HepG2 (cell line): Measurements from ENCODE around the gene DRAXIN. TPM values are rescaled to one million over a fixed set of nuclear protein-coding genes. Genes with fewer than 3 reads are reported as not detected.

Experiments used
- ATAC-seq: fragments of 200-7000 bp; cut with Tn5 transposase; 3 replicates; pipeline ENCODE4 v1.9.1; 2020; ENCODE audit warnings: mild to moderate bottlenecking, moderate library complexity
- BruUV-seq: library from RNA; stranded (reverse); fragments of 400-500 nt; replicated peaks from 2 replicates; lab custom pipeline; 2021; lab: Mats Ljungman, UMichigan
- CTCF ChIA-PET: fragments of 300-600 bp; formaldehyde crosslinking; extraction: SDS; loops from one replicate; lab custom pipeline; 2021; ENCODE audit warnings: low total read pairs, inconsistent platforms, low intra/inter-chr PET ratio; lab: Yijun Ruan, JAX
- POLR2A ChIA-PET: fragments of 350-600 bp; sonication (Branson Sonifier 250); formaldehyde crosslinking; loops from one replicate; lab custom pipeline; 2020; ENCODE audit warnings: antibody characterized with exemption, inconsistent platforms; lab: Yijun Ruan, JAX
- DNase-seq: peaks from one replicate; pipeline ENCODE4 v3.0.0-alpha.2; 2015; ENCODE audit warnings: low spot score
- FAIRE-seq: peaks from 3 replicates; lab custom pipeline; 2011; peaks lifted over from hg19 to GRCh38; lab: Jason Lieb, UNC
- H2AFZ ChIP-seq: one replicate; pipeline ENCODE4 v1.6.1; 2011; ENCODE audit warnings: low read length, inconsistent platforms
- H3K27ac ChIP-seq: fragments of 300-600 bp; 3 replicates; pipeline ENCODE4 v1.8.0; 2011; ENCODE audit warnings: mixed run types, mild to moderate bottlenecking, mixed read lengths, low read length, inconsistent platforms; ENCODE audit not compliant: insufficient read depth; ENCODE audit errors: extremely low read length
- H3K27me3 ChIP-seq, 2 experiments: fragments of 200-600 bp in 1 of 2; 2 replicates in 1 of 2; 3 replicates in 1 of 2; pipeline versions ENCODE4 v1.6.0 to v1.8.0; 2011; ENCODE audit warnings: low read length in 2 of 2, mild to moderate bottlenecking in 2 of 2, moderate library complexity in 2 of 2, inconsistent platforms in 1 of 2; ENCODE audit not compliant: insufficient read depth in 2 of 2, control insufficient read depth in 1 of 2
- H3K36me3 ChIP-seq, 2 experiments: fragments of 200-600 bp in 1 of 2; replicated peaks in 1 of 2; 2 replicates in 1 of 2; 3 replicates in 1 of 2; pipeline versions ENCODE4 v1.5.1 to v1.8.0; 2011; ENCODE audit warnings: low read length in 2 of 2, inconsistent platforms in 1 of 2; ENCODE audit not compliant: insufficient read depth in 2 of 2, control insufficient read depth in 1 of 2
- H3K4me1 ChIP-seq: 2 replicates; pipeline ENCODE4 v1.5.1; 2012; ENCODE audit warnings: low read length, inconsistent platforms; ENCODE audit not compliant: insufficient read depth
- H3K4me2 ChIP-seq: 2 replicates; pipeline ENCODE4 v1.6.0; 2011; ENCODE audit warnings: low read depth, low read length, inconsistent platforms
- H3K4me3 ChIP-seq, 3 experiments: fragments of 200-600 bp in 1 of 3; sonication (generic), shearing (Covaris generic) in 1 of 3; replicated peaks in 1 of 3; 2 replicates each; pipeline ENCODE4 v1.5.1; 2011 to 2016; ENCODE audit warnings: low read length in 3 of 3, inconsistent platforms in 2 of 3, low read depth in 2 of 3, mild to moderate bottlenecking in 2 of 3, control low read depth in 1 of 3, mixed read lengths in 1 of 3; ENCODE audit not compliant: insufficient read depth in 1 of 3
- H3K79me2 ChIP-seq: one replicate; pipeline ENCODE4 v1.6.1; 2011; ENCODE audit warnings: low read length, inconsistent platforms; ENCODE audit not compliant: insufficient read depth
- H3K9ac ChIP-seq: 2 replicates; pipeline ENCODE4 v1.6.0; 2011; ENCODE audit warnings: mild to moderate bottlenecking, low read depth, low read length, inconsistent platforms; ENCODE audit not compliant: insufficient read depth
- H3K9me3 ChIP-seq: 2 replicates; pipeline ENCODE4 v1.5.1; 2012; ENCODE audit warnings: mild to moderate bottlenecking, low read length
- H4K20me1 ChIP-seq: 2 replicates; pipeline ENCODE4 v1.6.0; 2011; ENCODE audit warnings: inconsistent platforms, mild to moderate bottlenecking, low read length, moderate library complexity; ENCODE audit not compliant: insufficient read depth
- ELF3 ChIP-seq: IDR thresholded peaks from 2 replicates; pipeline ENCODE4 v1.6.1; 2016; ENCODE audit warnings: missing genetic modification reagents, missing compliant biosample characterization
- HNRNPL ChIP-seq: fragments of 200-400 bp; formaldehyde crosslinking; IDR thresholded peaks from 2 replicates; pipeline ENCODE4 v1.6.1; 2017; ENCODE audit warnings: mild to moderate bottlenecking, low read depth, low read length
- IRX3 ChIP-seq: sonication (generic); formaldehyde crosslinking; IDR thresholded peaks from 2 replicates; pipeline ENCODE4 v1.8.1; 2023; ENCODE audit warnings: mild to moderate bottlenecking, low read depth, missing genetic modification reagents, borderline replicate concordance
- TBX2 ChIP-seq: sonication (generic); formaldehyde crosslinking; IDR thresholded peaks from 2 replicates; pipeline ENCODE4 v1.5.0; 2020; ENCODE audit warnings: missing genetic modification reagents, mild to moderate bottlenecking, borderline replicate concordance
- ZNF30 ChIP-seq: sonication (generic); formaldehyde crosslinking; IDR thresholded peaks from 2 replicates; pipeline ENCODE4 v1.5.0; 2020; ENCODE audit warnings: mild to moderate bottlenecking, missing genetic modification reagents
- WGBS: methylation state at CpG from one replicate; pipeline ENCODE4 v1.1.6; 2017; ENCODE audit warnings: low lambda C conversion rate; 5-methylcytosine and 5-hydroxymethylcytosine counted together
- in situ Hi-C: cut with HindIII; loops from 2 replicates; pipeline ENCODE4 v1.10.0; 2017; ENCODE audit warnings: low pct_unique_long_range_greater_than_20kb; ENCODE audit not compliant: extremely low pct_ligation_motif_present
- intact Hi-C: fragments of 100-400 bp; cut with micrococcal nuclease; formaldehyde crosslinking; loops from one replicate; pipeline ENCODE4 v1.10.0; 2022; ENCODE audit not compliant: unreplicated experiment
- polyA plus RNA-seq, 8 experiments: library from polyadenylated mRNA; depleted of rRNA in 3 of 8; stranded (reverse) in 7 of 8; unstranded in 1 of 8; fragments of >200 nt; fragmentation: Illumina TruSeq in 4 of 8; extraction: Trizol in 4 of 8; gene quantifications; 2 replicates each; pipeline versions ENCODE4 v1.2.1 to v1.2.3, GENCODE V29; 2011 to 2016; ENCODE audit warnings: low read depth in 4 of 8, missing spikeins in 1 of 8, mixed read lengths in 1 of 8; ENCODE audit not compliant: insufficient read depth in 1 of 8
- total RNA-seq, 5 experiments: library from RNA; depleted of rRNA; stranded (reverse); fragments of >200 nt; fragmentation: Illumina TruSeq; extraction: Trizol; gene quantifications; 2 replicates each; pipeline ENCODE4 v1.2.3, GENCODE V29; 2016; ENCODE audit warnings: low read depth in 1 of 5
- TF ChIP-seq, protein P1 (sequence below): sonication (generic); formaldehyde crosslinking; IDR thresholded peaks from 2 replicates; pipeline ENCODE4 v1.8.0; 2022; ENCODE audit warnings: low read depth, missing genetic modification reagents

DRAXIN gene
- total and polyA plus RNA-seq, 2 of the 13 experiments (the other 11 are each of a cell fraction or from before 2014, with no cell fraction given) = 0.02 TPM; not detected in 1

DNA sequence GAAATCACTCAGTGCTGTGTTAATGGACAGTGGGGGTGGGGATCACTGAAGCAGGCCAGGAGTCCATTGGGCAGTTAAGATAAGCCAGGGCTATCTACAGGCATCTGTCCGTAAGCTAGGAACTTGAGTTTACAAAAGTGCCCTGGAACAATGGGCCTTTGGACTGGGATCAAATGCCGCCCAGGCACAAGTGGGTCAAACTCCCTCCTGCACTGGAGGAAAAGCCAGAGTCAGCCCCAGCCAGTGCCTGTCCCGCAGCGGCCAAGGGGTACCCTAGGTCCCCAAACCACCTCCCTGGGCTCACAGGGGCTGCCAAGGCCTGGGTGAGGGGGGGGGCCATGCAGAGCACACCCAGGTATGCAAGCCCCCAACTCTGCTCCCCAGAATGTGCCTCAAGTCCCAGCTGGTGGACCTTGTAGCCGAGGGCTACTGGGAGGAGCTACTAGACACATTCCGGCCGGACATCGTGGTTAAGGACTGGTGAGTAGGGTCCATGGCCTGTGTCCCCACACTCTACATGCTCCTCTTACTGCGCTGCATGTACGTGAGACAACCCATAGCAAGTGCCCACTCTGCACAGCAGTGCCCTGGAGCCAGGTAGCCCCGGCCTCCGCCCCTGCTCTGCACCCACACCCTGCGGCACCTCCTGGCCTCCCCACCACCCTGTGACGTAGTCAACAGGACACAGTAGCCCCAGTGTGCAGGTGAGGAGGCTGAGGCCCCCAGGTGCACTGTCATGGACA is 19.8 kb upstream of the DRAXIN start (continued):
- TF ChIP-seq ELF3 (peak; percentile 64), IRX3 (CRISPR knock-in tag) (no peak), ZNF30 (no peak), TBX2 (CRISPR knock-in tag) (peak; percentile 80; the same call in 1 of the 2 replicates)

DNA sequence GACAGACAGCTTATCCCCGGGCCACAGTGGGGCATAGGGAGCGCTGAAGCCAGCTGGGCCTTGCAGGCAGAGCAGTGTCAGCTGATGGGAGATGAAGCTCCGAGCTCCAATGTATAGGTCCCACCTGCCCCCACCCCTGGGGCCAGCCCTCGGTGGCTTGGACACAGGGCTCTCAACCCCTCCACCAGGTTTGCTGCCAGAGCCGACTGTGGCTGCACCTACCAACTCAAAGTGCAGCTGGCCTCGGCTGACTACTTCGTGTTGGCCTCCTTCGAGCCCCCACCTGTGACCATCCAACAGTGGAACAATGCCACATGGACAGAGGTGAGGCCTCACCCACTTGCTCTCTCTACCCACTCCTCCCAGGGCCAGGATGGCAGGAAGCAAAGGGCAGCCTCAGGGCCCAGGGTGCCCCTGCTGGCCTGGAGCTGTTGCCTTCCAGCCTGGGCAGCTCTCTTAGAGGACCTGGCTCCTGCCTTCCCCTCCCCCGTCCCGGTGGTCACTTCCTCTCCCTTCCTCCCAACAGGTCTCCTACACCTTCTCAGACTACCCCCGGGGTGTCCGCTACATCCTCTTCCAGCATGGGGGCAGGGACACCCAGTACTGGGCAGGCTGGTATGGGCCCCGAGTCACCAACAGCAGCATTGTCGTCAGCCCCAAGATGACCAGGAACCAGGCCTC is 18.3 kb upstream of the DRAXIN start:
- H3K4me2 ChIP-seq = no peak overlapping the region
- H2AFZ ChIP-seq = no peak overlapping the region
- POLR2A ChIA-PET = interaction anchor here (1.3 to 3.0 kb wide), 4 partner anchors 9 to 64 kb away, joined by 3 to 16 read pairs (median 8); partner anchors contain the start of gene FBXO6
- no peaks in the 10 kb centered on the region for H3K27me3 ChIP-seq
- FAIRE-seq (no peak), DNase-seq (no peak)
- no peak overlapping the region for H3K4me3 ChIP-seq
- H3K9me3 ChIP-seq = no peaks in the 10 kb centered on the region
- WGBS = 95% methylated on average over 11 of the region's 14 CpGs
- H3K27ac ChIP-seq = no peak overlapping the region
- H3K36me3 ChIP-seq = peaks cover 11 to 37% of the 10 kb centered on the region in 2 experiments
- peaks cover 33% of the 10 kb centered on the region for H3K4me1 ChIP-seq
- intact Hi-C loops (no loop called here), in situ Hi-C loops (no loop called here)
- no peaks in the 10 kb centered on the region for H3K79me2 ChIP-seq
- H3K9ac ChIP-seq = no peak overlapping the region
- 0 out of 2 replicates have a peak, but pooled peaks have one; percentile 75 for TF ChIP-seq HNRNPL
- TF ChIP-seq, protein P1, sequence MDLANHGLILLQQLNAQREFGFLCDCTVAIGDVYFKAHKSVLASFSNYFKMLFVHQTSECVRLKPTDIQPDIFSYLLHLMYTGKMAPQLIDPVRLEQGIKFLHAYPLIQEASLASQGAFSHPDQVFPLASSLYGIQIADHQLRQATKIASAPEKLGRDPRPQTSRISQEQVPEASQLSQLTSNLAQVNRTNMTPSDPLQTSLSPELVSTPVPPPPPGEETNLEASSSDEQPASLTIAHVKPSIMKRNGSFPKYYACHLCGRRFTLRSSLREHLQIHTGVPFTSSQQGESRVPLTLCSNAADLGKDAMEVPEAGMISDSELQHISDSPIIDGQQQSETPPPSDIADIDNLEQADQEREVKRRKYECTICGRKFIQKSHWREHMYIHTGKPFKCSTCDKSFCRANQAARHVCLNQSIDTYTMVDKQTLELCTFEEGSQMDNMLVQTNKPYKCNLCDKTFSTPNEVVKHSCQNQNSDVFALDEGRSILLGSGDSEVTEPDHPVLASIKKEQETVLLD (CRISPR knock-in tag) = no peak
- TF ChIP-seq, all 625 proteins: peak for 1
- H4K20me1 ChIP-seq = no peaks in the 10 kb centered on the region
- BruUV-seq = no TSS peak
- CTCF ChIA-PET = no interaction called here
- no peak for ATAC-seq
